Left lung (tissue), 8 donors: ENCODE data around the gene ALDOB. TPM values are rescaled to one million over a fixed set of nuclear protein-coding genes. Genes with fewer than 3 reads are reported as not detected.

Source experiments
- polyA plus RNA-seq, 6 donors: library from polyadenylated mRNA; unstranded; fragments of 120-200 nt; gene quantifications; one replicate each; pipeline ENCODE4 v1.2.1, GENCODE V29; 2013; ENCODE audit not compliant: insufficient read length in 6 of 6
- total RNA-seq, 2 donors: library from RNA; stranded (reverse); fragmentation: NEBNext Ultra II Directional; extraction: Animal tissue kit (Norgen Biotek cat#: 25700); gene quantifications; one replicate each; pipeline ENCODE4 v1.2.1, GENCODE V29; 2021
- donor health status: DM: no; HTN: yes; CAD: no.
- donor health status: DM: no; HTN: no; CAD: no.

The ALDOB gene
- total and polyA plus RNA-seq, 8 donors = 2.2 to 7.4 (median 2.4) TPM; not detected in 2

Other genes starting within 250 kb of the ALDOB start
- 10 to 100 TPM in 1 of 2 donors, 1 to 10 TPM in 1; 1.0 to 18.6 TPM for gene BAAT, start 50.8 kb downstream of the ALDOB start, total RNA-seq
- gene BAAT, start 50.8 kb downstream of the ALDOB start, polyA plus RNA-seq = under 1 TPM; 0.28 to 0.74 (median 0.54) TPM
- 10 to 100 TPM; 10.2 to 11.7 TPM for gene MRPL50, start 37.2 kb downstream of the ALDOB start, total RNA-seq
- 10 to 100 TPM; 20.3 to 24.6 (median 22.2) TPM for gene MRPL50, start 37.2 kb downstream of the ALDOB start, polyA plus RNA-seq
- 10 to 100 TPM; 15.7 to 17.7 TPM for gene ZNF189, start 36.9 kb downstream of the ALDOB start, total RNA-seq
- 10 to 100 TPM; 37.1 to 45.1 (median 40.0) TPM for gene ZNF189, start 36.9 kb downstream of the ALDOB start, polyA plus RNA-seq
- gene RNF20, start 98.1 kb upstream of the ALDOB start, total RNA-seq = 10 to 100 TPM; 37.7 to 39.9 TPM
- 10 to 100 TPM; 52.3 to 64.5 (median 54.6) TPM for gene RNF20, start 98.1 kb upstream of the ALDOB start, polyA plus RNA-seq
- not detected for gene PPP3R2, start 159.2 kb upstream of the ALDOB start, total RNA-seq
- under 1 TPM in 1 of 6 donors, not detected in 5; 0.07 TPM for gene PPP3R2, start 159.2 kb upstream of the ALDOB start, polyA plus RNA-seq